GM18858 (cell line): ENCODE data around the gene CGRRF1.

Experiments used
- ATAC-seq: cut with Tn5 transposase; IDR thresholded peaks from one replicate; pipeline ENCODE4 v1.9.1; 2021; ENCODE audit not compliant: unreplicated experiment

CGRRF1 gene

DNA sequence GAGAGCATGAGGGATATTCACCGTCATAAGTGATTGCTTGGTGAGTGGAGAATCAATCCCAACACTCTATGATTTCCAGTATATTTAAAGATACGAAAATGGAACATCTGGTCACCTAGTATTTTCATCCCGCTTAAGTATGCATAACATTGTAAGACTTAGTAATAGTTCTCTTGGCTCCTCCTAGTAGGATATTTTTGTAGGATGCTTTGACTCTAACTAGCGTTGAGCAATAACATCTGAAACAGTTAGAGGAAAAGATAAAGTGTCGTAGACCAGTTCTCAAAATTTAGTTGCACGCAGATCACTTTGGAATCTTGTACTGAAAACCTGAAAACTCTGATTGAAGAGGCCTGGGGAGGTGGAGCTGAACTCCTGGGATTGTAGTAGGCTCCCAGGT lies 64.8 kb downstream of the CGRRF1 start:
- ATAC-seq = no peak

DNA sequence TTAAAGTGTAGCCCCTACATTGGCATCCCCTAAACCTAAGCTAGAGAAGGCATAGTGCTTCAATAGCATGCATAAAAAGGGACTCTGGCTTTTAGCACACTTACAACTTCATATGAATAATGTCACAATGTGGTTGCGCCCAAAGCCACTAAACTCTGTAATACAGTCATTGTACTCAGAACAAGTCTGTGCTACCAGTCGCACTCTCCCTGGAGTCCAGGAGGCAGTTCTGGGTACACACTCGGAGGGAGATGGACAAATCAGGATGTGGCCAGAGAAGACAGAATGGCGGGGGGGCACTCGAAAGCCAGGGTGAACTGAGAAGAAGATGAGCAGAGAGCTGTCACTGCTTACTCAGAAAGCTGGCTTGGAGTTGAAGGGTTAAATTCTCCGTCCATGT lies 67.8 kb downstream of the CGRRF1 start:
- no peak for ATAC-seq

DNA sequence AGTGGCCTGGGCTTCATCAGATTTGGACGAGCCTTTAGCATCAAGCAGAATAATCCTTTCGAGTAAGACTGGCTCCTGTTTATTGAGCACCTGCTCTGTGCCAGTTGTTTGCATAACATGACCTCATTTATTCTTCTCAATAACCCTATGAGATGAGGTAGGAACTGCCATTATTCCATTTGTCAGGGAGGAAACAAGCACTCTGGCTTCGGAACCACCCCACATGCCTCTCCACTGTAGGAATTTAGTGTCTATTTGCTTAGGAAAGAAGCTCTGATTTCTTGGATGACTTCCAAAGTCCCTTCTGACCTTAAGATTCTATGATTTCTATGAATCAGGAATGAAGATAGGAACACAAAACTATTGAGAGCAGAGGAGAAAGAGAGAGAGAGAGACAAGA lies 68.3 kb downstream of the CGRRF1 start:
- ATAC-seq = no peak

DNA sequence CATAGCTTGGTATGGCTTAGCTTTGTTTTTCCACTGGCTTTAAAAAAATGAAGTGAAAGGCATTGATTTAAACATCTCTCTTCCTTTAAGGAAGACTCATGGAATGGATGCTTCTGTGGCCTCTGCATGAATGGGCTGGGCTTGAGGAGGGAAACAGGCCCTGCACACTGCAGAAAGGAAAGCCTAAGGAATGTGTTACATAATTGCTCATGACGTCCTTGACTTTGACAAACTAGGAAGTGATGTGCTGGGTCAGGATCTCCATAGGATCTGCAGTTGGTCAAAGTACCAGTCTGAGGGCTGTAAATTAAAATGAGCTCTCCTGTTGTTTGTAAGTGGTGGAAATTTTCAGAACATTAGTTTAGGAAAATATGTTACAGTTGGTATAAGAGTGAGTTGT lies 69.9 kb downstream of the CGRRF1 start:
- ATAC-seq = no peak

DNA sequence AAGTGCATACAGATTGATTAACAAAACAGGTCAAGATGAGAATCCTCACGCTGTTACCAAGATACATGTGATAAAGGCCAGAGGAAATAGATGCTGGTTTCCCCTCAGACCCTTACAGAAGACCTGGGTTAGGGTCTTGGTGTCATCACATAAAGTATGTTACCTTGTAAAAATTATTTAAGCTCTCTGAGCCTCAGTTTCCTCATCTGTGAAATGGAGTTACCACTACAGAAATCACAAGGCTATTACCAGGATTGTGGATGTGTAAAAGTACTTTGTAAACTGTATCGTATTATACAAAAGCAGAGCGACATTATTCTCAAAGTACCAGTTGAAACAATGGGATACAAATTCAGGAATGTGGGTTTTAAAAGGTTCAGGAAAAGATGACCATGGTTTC lies 71.2 kb downstream of the CGRRF1 start:
- no peak for ATAC-seq

DNA sequence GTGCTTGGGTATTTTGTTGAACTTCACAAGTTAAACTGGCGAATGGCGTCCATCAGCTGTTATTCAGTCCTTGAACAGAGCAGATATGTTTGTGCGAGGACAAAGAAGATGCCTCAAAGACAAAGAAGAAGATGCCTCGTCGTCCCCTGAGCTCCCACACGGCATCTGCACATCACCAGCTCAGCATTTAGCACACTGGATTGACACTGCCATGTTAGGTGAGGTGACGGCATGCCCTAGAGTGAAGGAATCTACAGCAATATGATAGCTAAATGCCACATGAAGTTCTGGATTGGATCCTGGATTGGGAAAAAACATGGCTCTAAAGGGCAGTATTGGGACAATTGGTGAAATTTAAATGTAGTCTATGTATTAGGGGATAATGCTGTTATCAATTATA lies 72.6 kb downstream of the CGRRF1 start:
- ATAC-seq = no peak

DNA sequence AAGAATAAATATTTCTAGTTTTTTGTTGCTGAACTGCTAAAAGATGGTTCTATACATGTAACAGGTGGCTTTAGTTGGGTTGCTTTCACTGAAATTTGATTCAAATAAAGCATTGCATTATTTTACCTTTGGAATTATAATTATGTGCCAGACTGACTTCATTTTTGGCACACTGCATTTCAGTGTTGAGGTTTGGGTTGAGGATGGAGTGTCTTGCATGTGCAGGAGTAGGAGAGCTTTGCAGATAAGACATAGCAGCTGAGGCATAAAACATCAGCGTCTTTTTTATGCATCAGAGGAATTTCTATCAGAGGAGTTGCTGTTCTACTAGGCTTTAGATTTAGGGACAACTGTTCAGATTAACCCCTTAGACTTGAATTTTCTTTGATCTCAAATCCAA lies 74.4 kb downstream of the CGRRF1 start:
- no peak for ATAC-seq

DNA sequence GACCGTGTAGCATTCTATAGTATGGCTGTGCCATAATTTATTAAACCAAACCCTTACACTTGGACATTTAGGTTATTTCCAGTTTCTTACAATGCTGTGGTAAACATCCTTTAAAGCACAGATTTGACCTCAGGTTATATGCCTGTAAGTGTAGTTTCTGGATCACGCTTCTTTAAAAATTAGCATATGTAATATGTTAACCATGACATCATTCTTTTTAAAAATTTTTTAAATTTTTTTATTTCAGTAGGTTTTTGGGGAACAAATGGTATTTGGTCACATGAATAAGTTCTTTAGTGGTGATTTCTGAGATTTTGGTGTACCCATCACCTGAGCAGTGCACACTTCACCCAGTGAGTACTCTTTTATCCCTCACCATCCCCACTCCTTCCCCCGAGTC lies 75.5 kb downstream of the CGRRF1 start:
- no peak for ATAC-seq
